ENCODE results near the gene GRPEL1. TPM values are rescaled to one million over a fixed set of nuclear protein-coding genes. Genes with fewer than 3 reads are reported as not detected.

The GRPEL1 gene
- total RNA-seq, 1 experiment from 2014 or later: 74.5 TPM

DNA sequence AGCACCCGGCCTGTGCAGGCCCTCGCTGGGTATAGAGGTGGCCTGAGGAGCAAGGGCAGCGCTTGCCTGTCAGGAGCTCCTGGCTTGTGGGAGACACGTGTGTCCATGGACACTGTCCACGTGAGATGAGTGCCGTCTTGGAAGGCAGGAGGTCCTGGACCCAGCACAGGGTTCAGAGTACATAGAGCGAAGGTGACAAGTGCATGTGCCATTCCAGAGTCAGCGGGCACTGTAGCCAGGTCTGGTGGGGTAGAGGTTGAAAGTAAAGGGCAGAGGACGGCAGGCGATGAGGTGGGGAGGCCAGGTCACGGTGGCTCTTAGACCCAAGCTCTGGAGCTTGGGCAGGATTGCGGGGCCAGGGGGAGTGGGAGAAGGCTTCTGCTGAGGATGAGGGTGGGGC is 53.0 kb downstream of the GRPEL1 start:
- Histone ChIP-seq H3K36me3 (ENCODE audit: low read depth, low read length) (peaks cover 12% of the 10 kb centered on the region; the same call in 1 of the 2 replicates), H3K9me2 (replicated peaks; ENCODE audit: low read length) (no peaks in the 10 kb centered on the region), H3K27ac (ENCODE audit: low read length) (no peak overlapping the region), H3K27me3 (ENCODE audit: low read length) (no peaks in the 10 kb centered on the region), H3K9me3 (ENCODE audit: low read length) (no peaks in the 10 kb centered on the region), H3F3A (ENCODE audit: low read length, unreplicated experiment) (no peaks in the 10 kb centered on the region), H3K4me3 (ENCODE audit: low read length) (no peak overlapping the region), H3K9ac (ENCODE audit: low read length) (no peak overlapping the region), H3K4me2 (ENCODE audit: low read length) (no peak overlapping the region), H4K20me1 (ENCODE audit: low read length) (no peaks in the 10 kb centered on the region), H2AFZ (ENCODE audit: low read length) (no peak overlapping the region), H3K79me2 (ENCODE audit: low read length) (no peaks in the 10 kb centered on the region), H3K4me1 (ENCODE audit: insufficient read depth, low read length) (no peaks in the 10 kb centered on the region)
- TF ChIP-seq EZH2phosphoT487 (IDR thresholded peaks at IDR 0.05; ENCODE audit: borderline replicate concordance, low read length) (no peak), EZH2 (IDR thresholded peaks at IDR 0.05; ENCODE audit: low read length, unreplicated experiment) (no peak)
- ChIA-PET CTCF (no interaction called here), POLR2A (ENCODE audit: unreplicated experiment) (interaction anchor here (0.6 kb wide), 1 partner anchor 24 kb away, joined by 9 read pairs; no protein-coding TSS in a partner anchor)
- ATAC-seq (no peak), DNase-seq (no peak)
- intact Hi-C loops (cut with micrococcal nuclease): no loop called here
- no TSS peak for BruUV-seq (replicated peaks)

DNA sequence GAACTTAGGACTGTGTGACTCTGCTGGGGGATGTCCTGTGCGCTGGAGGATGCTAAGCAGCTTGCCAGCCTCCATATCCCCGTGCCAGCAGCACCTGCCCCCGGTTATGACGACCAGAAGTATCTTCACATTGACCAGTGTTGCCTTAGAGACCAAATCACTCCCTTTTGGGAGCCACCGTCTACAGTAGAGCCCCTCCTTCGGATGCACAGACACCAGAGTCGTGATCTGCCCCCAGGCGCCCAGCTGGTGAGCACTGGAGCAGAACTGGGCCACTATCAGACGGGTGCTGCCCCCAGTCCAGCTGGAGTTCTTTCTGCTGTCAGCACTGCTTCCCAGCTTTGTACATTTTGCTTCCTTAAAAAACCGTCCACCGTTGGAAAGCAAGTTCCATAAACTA is 54.7 kb downstream of the GRPEL1 start:
- intact Hi-C loops (cut with micrococcal nuclease): no loop called here

GRCh38 chr4:7009564-7009963 is 58.3 kb downstream of the GRPEL1 start:
- CTCF ChIA-PET: no interaction called here
- intact Hi-C loops (cut with micrococcal nuclease): no loop called here
- Histone ChIP-seq H4K20me1 (ENCODE audit: low read length) (no peaks in the 10 kb centered on the region), H3K9me2 (replicated peaks; ENCODE audit: low read length) (no peaks in the 10 kb centered on the region), H3K36me3 (ENCODE audit: low read depth, low read length) (peaks cover 10% of the 10 kb centered on the region; the same call in 1 of the 2 replicates), H3K9ac (ENCODE audit: low read length) (no peak overlapping the region), H2AFZ (ENCODE audit: low read length) (no peak overlapping the region), H3K4me2 (ENCODE audit: low read length) (no peak overlapping the region), H3K9me3 (ENCODE audit: low read length) (no peaks in the 10 kb centered on the region), H3K79me2 (ENCODE audit: low read length) (no peaks in the 10 kb centered on the region), H3K4me3 (ENCODE audit: low read length) (no peak overlapping the region), H3K27me3 (ENCODE audit: low read length) (no peaks in the 10 kb centered on the region), H3K27ac (ENCODE audit: low read length) (no peak overlapping the region), H3K4me1 (ENCODE audit: insufficient read depth, low read length) (no peaks in the 10 kb centered on the region), H3F3A (ENCODE audit: low read length, unreplicated experiment) (no peaks in the 10 kb centered on the region)
- DNase-seq (no peak), ATAC-seq (no peak)
- BruUV-seq (replicated peaks): no TSS peak
- TF ChIP-seq, protein P1, sequence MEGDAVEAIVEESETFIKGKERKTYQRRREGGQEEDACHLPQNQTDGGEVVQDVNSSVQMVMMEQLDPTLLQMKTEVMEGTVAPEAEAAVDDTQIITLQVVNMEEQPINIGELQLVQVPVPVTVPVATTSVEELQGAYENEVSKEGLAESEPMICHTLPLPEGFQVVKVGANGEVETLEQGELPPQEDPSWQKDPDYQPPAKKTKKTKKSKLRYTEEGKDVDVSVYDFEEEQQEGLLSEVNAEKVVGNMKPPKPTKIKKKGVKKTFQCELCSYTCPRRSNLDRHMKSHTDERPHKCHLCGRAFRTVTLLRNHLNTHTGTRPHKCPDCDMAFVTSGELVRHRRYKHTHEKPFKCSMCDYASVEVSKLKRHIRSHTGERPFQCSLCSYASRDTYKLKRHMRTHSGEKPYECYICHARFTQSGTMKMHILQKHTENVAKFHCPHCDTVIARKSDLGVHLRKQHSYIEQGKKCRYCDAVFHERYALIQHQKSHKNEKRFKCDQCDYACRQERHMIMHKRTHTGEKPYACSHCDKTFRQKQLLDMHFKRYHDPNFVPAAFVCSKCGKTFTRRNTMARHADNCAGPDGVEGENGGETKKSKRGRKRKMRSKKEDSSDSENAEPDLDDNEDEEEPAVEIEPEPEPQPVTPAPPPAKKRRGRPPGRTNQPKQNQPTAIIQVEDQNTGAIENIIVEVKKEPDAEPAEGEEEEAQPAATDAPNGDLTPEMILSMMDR (conservative IDR thresholded peaks at IDR 0.05; ENCODE audit: low read depth, low read length): no peak
- no peak for TF ChIP-seq EZH2phosphoT487 (IDR thresholded peaks at IDR 0.05; ENCODE audit: borderline replicate concordance, low read length)
- TF ChIP-seq EZH2 (IDR thresholded peaks at IDR 0.05; ENCODE audit: low read length, unreplicated experiment): no peak
- POLR2A ChIA-PET (ENCODE audit: unreplicated experiment): no interaction called here

More for the DNA sequence above, 54.7 kb downstream of the GRPEL1 start:
- Histone ChIP-seq H3K9me2 (replicated peaks; ENCODE audit: low read length) (no peaks in the 10 kb centered on the region), H3K27ac (ENCODE audit: low read length) (no peak overlapping the region), H3K4me1 (ENCODE audit: insufficient read depth, low read length) (no peaks in the 10 kb centered on the region), H2AFZ (ENCODE audit: low read length) (no peak overlapping the region), H3K4me2 (ENCODE audit: low read length) (no peak overlapping the region), H3K36me3 (ENCODE audit: low read depth, low read length) (peaks cover 12% of the 10 kb centered on the region; the same call in 1 of the 2 replicates), H3K79me2 (ENCODE audit: low read length) (no peaks in the 10 kb centered on the region), H4K20me1 (ENCODE audit: low read length) (no peaks in the 10 kb centered on the region), H3K9me3 (ENCODE audit: low read length) (no peaks in the 10 kb centered on the region), H3F3A (ENCODE audit: low read length, unreplicated experiment) (no peaks in the 10 kb centered on the region), H3K27me3 (ENCODE audit: low read length) (no peaks in the 10 kb centered on the region), H3K9ac (ENCODE audit: low read length) (no peak overlapping the region), H3K4me3 (ENCODE audit: low read length) (no peak overlapping the region)
- ChIA-PET POLR2A (ENCODE audit: unreplicated experiment) (no interaction called here), CTCF (no interaction called here)
- no TSS peak for BruUV-seq (replicated peaks)
- TF ChIP-seq EZH2 (IDR thresholded peaks at IDR 0.05; ENCODE audit: low read length, unreplicated experiment) (no peak), EZH2phosphoT487 (IDR thresholded peaks at IDR 0.05; ENCODE audit: borderline replicate concordance, low read length) (no peak)
- TF ChIP-seq, protein P1 (conservative IDR thresholded peaks at IDR 0.05; ENCODE audit: low read depth, low read length): no peak
- DNase-seq: no peak
- no peak for ATAC-seq

Other genes starting within 250 kb of the GRPEL1 start
- gene TBC1D14, start 158.2 kb downstream of the GRPEL1 start, total RNA-seq (2014; rRNA removed): 33.0 and 33.3 TPM in 2 replicates
- 14.7 and 16.5 TPM in 2 replicates for gene TADA2B, start 24.7 kb downstream of the GRPEL1 start, total RNA-seq (2014; rRNA removed)
- gene SORCS2, start 124.5 kb upstream of the GRPEL1 start, total RNA-seq (2014; rRNA removed): 4.1 and 6.6 TPM in 2 replicates